GM18951 (cell line): Measurements from ENCODE around the gene ATXN7.

ENCODE experiments used
- POLR2A ChIP-seq: IDR thresholded peaks from 4 replicates; pipeline ENCODE4 v1.6.1; 2011; ENCODE audit warnings: mild to moderate bottlenecking; ENCODE audit not compliant: insufficient read length, insufficient read depth; ENCODE audit errors: extremely low read depth
- in situ Hi-C: fragments of 300-500 bp; cut with MboI; formaldehyde crosslinking; loops from one replicate; pipeline ENCODE4 v1.12.0; 2022; ENCODE audit warnings: low sequenced_read_pairs, mixed read lengths, inconsistent platforms; ENCODE audit not compliant: unreplicated experiment

Gene ATXN7

DNA sequence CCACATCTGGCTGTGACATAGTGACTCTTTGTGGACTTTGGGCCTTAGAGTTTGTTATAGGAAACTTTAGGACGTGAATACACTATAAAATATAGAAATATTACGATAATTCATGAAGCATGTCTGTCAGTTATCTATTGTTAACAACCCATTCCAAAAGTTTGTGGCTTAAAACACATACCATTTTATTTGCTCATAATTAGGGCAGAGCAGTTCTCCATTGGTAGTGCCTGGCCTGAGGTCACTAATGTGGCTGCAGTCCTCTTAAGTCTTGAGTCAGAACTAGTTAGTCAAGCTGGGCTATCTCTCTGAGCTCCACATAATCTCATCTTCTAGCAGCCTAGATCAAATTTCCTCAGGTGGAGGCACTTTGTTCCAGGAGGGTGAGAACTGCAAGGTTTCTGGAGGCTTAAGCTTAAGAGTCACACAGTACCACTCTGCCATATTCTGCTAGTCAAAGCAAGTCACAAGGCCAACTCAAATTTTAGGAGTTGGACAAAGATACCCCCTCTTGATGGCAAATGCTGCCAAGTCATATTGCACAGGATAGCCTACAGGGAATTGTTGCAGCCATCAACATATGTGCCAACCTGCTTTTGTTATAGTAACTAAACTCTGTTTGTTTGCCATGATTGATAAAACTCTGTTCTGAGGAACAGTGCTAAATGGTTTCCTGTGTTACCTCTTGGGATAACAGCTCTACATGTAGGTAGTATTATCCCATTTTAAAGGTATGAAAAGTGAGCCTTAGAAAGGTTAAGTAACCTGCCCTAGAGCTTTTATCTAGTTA is 8.7 kb downstream of the ATXN7 start:
- in situ Hi-C loops = no loop called here
- no peak for TF ChIP-seq POLR2A

DNA sequence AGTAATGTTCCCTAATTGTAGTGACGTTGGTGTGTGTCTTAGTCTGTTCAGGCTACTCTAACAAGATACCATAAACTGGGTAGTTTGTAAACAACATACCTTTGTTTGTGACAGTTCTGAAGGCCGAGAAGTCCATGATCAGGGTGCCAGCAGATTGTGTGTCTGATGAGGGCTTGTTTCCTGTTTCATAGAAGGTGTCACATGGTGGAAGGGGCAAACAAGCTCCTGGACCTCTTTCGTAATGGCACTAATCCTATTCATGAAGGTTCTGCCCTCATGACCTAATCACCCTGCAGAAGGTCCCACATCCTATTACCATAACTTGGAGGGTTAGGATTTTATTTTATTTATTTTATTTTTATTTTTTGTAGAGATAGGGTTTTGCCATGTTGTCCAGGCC is 11.1 kb downstream of the ATXN7 start:
- no peak for TF ChIP-seq POLR2A
- in situ Hi-C loops = no loop called here

DNA sequence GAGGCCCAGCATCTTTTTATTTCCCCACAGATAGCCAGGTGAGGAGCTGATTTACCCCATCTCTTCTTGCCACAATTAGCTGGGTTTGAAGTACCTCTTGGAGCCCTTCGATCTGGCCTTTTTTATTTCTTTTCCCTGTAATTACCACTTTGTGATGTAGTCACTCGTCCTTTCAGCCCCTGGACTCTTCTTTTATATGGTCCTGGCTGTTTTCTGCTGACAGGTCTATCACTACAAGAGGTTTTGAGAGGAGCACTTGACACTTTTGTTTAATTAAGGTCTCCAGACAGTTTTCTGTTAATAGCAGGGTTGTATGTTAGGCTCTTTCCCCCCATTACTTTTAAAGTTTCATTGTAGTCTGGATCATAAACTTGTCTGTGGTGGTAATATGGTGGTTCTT is 11.8 kb downstream of the ATXN7 start:
- TF ChIP-seq POLR2A = no peak
- in situ Hi-C loops = no loop called here

DNA sequence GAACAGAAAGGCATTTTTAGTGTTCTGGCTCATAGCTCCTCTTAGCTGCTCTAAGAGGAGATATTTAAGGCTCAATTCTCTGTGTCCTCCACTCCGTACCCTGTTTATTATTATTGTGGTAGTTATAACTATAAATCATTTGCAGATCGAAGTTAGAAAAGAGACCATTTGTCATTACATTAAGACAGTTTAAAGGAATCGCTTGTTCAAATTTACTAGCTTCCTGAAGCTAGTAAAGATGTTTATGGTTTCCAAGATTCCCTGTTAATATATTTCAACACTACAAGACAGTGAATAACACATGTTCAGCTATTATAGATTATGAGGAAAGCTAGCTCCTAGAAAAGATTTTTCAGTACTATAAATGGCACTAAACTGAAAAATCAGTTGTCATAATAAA is 12.6 kb downstream of the ATXN7 start:
- in situ Hi-C loops = no loop called here
- no peak for TF ChIP-seq POLR2A

DNA sequence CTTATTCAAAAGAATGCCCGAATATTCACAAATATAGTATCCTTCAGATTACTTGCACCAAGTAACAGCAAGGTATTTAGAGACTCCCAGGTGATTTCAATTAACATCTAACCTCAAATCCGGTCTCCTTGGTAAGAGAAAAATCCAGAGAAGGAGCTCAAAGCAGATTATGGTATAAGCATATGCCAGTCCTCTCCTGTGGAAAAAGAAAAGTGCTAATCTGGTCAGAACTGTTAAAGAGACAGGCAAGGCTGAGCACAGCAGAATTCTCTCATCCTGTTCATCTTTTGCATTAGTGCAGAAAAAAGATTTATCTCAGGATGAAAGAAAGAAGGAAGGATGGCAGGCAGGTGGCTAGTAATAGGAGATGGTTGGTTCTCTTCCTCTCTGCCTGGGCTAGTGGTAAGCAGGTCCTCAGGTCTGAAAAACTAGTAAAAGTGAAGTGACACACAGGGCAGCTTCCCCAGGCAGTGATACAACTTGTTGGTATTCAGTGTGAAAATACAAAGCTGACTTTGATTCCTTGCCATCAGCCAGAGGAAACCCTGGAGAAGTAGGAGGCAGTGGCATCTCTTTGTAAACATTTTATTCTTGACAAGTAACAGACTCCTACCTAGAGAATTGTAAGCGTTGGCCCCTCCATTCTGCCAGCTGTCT is 14.2 kb downstream of the ATXN7 start:
- in situ Hi-C loops = no loop called here
- TF ChIP-seq POLR2A = no peak

DNA sequence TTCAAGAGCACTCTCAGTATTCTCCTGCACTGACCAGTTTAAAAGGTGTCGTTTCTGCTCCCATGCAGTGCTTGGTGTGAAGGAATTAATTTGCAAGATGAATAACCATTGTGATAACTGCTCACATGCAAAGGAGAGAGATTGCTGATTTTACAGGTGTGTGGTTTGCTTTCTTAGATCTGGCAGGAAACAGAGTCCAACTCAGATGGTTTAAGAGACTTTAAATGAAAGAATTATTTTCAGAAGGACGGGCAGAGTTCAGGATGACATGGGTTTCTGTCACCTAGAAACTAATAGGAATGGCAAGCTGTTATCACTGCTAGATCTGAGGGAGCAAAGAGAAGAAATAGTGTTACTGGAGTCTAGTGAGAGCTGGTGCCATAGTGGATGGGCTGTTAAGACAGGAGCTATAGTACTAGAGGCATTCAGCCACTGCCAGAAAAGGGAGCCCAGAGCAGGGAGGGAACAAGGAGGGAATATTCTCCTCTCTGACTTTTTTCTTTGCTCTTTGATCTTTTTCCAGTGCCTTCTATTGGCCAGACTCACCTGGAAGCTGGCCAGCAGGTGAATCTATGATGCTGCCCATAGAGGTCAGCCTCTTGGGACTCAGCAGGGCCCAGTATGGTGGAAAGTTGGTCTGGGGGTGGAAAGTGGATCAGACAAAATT is 14.9 kb downstream of the ATXN7 start:
- in situ Hi-C loops = no loop called here
- no peak for TF ChIP-seq POLR2A

DNA sequence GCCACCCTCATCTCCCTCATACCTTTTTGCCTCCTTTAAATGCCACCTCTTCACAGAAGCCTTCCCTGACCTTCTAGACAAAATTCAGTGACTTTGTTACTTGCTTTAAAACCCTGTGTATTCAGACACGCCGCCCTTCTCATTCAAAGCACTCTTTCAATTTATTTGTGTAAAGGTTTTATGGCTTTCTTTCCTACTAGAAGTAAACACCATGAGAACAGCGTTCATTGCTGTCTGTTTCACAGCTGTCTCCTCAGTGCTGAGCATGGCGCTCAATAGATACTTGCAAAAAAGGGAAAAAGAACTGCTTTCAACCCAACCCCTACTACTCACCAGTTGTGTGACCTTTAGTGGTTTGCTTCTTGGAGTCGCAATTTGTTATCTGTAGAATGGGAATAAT is 17.0 kb downstream of the ATXN7 start:
- in situ Hi-C loops = no loop called here
- no peak for TF ChIP-seq POLR2A

DNA sequence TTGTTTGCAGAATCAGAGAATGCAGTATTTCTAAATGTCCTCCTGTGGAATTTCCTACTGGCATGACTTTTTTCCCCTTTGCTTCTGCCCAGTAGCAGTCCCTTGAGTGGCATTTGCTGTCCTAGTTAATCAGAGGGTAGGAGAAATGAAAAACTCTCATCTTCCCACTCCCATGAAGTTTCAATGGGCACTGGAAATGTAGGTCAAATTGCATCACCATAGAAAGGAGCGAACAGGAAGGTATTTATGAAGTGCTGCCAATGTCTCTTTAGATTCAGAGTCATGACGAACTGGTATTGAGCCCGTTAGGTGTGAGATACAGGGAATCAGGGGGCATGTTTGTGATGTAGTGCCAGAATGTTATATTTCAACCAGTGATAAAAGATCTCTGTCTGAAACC is 23.2 kb downstream of the ATXN7 start:
- in situ Hi-C loops = no loop called here
- TF ChIP-seq POLR2A = no peak

DNA sequence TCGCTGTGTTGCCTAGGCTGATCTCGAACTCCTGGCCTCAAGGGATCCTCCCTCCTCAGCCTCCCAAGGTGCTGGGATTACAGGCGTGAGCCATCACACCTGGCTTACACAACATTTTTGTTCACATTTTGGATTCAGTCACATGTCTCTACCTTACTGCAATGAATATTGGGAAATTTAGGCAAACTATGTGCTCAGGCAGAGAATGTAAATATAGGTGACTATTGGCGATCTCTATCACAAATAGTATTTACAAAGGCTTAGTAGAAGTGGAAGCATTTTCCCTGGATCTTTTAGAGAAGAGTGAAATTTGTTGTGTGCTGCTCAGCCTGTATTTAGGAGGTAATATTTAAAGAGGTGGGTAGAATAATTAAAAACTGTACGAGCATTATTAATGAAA is 27.9 kb downstream of the ATXN7 start:
- TF ChIP-seq POLR2A = no peak
- in situ Hi-C loops = no loop called here

DNA sequence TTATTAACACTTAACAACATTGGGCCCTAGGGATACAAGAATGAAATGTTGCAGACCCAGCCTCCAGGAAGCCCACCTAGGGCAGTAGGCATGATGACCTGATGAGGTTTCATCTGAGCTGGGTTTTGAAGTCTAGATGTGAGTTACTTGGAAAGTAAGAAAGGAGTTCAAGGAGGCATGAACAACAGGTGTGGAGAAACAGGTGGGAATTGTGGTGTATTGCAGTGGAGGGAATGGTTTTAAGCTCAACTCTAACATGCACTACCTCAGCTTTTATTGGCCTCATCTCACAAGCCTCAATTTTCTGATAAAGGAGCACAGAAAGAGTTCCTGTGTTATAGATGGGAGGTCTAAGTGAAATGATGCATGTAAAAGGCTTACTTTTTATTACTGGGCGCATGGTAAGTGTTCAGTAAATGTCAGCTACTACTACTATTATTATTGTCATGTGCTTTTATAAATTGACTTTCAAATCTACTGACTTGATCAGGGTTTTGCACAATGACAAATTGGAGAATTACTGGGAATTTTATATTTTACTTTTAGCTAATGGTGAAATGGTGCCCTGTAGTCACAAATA is 29.2 kb downstream of the ATXN7 start:
- no peak for TF ChIP-seq POLR2A

DNA sequence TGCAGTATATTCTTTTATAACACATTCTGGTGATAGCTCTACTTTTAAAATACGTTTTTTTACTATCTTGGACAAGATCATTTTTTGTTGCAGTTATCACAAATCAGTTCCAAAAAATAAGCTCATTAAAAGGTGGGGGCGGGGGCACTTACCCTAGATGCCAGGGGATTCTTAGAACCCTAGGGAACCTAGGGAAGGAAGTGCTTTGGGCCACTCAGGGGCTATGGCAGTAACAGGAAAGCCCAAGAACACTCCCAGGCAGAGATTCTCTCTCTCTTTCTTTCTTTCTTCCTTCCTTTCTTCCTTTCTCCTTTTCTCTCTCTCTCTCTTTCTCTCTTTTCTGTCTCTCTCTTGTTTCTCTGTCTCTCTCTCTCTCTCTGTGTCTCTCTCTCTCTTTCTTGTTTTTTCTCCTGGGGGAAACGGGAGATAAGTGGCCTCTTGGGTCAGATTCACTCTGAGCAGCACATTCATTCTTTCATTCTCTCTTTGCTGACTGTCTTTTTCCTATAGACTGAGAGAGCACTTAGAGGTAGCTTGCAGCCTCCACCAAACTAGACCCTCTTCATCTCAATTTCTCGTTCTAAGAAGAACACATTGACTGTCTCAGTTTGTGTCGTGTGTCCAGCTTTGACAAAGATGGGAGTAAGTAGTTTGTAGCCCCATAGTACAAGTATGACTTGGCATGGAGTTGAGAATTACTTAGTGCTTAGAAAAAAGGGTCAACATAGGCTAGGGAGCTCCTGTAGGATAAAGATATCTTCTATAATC is 31.9 kb downstream of the ATXN7 start:
- no peak for TF ChIP-seq POLR2A
- in situ Hi-C loops = no loop called here

More for the DNA sequence above, 29.2 kb downstream of the ATXN7 start:
- in situ Hi-C loops = no loop called here

DNA sequence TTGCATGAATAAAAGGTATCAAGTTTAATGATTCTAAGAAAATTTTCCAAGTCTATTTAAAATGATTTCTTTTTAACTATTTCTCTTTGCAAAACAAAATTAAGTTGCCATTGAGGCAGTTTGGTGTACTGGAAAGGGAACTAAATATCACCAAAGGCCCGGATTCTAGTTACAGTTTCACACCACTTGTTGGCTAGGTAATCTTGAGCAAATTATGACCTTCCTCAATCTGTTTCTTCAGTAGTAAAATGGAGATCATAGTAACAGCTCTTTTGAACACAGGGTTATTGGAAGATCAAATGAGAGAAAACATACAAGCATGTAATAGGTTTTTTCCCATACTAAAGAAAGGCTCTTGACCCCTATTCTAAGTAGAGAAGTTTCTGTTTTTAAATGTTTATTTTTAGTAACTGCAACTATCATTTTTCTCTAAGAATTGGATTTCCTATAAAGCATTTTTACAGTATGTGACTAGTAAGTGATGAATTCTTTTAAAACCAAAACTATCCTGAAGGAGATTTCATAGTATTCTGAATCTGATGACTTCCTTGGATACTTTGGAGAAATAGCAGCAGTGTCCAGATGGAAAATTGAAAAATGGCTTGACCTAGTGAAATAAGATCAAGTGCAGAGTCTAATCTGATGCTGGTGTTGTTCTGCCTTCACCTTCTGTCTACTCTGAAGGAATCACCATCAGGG is 32.8 kb downstream of the ATXN7 start:
- in situ Hi-C loops = no loop called here
- TF ChIP-seq POLR2A = no peak
